Spleen (tissue), 11 donors: ENCODE data around the gene CDK2AP2. TPM values are rescaled to one million over a fixed set of nuclear protein-coding genes. Genes with fewer than 3 reads are reported as not detected.
A peak's percentile ranks its signal among the peaks of the same experiment; 100 is the strongest.

Source experiments
- DNase-seq: peaks from one replicate; pipeline ENCODE4 v3.0.0-alpha.2; 2020
- H3K27ac ChIP-seq, 8 donors: fragments of 200-600 bp; sonication (generic) in 7 of 8; 1 replicate in 4 of 8; 2 replicates in 4 of 8; pipeline versions ENCODE4 v1.5.0 to v1.8.0; 2016 to 2021; ENCODE audit warnings: inconsistent platforms in 4 of 8, mild to moderate bottlenecking in 4 of 8, moderate library complexity in 1 of 8
- H3K27me3 ChIP-seq, 7 donors: fragments of 200-600 bp; sonication (generic) in 6 of 7; replicated peaks in 1 of 7; 1 replicate in 4 of 7; 2 replicates in 3 of 7; pipeline versions ENCODE4 v1.5.0 to v1.8.0; 2016 to 2021; ENCODE audit warnings: inconsistent platforms in 3 of 7, mild to moderate bottlenecking in 1 of 7
- H3K36me3 ChIP-seq, 6 donors: fragments of 200-600 bp; sonication (generic) in 5 of 6; 1 replicate in 4 of 6; 2 replicates in 2 of 6; pipeline versions ENCODE4 v1.5.0 to v1.8.0; 2016 to 2021; ENCODE audit warnings: inconsistent platforms in 2 of 6
- H3K4me1 ChIP-seq, 6 donors: fragments of 200-600 bp; sonication (generic) in 5 of 6; 1 replicate in 3 of 6; 2 replicates in 3 of 6; pipeline versions ENCODE4 v1.5.0 to v1.8.0; 2016 to 2021; ENCODE audit warnings: inconsistent platforms in 3 of 6
- H3K4me3 ChIP-seq, 8 donors: fragments of 200-600 bp; sonication (generic) in 7 of 8; 1 replicate in 4 of 8; 2 replicates in 4 of 8; pipeline versions ENCODE4 v1.5.0 to v1.8.0; 2016 to 2021; ENCODE audit warnings: inconsistent platforms in 4 of 8, mild to moderate bottlenecking in 4 of 8, moderate library complexity in 2 of 8
- H3K9me3 ChIP-seq, 8 donors: fragments of 200-600 bp; sonication (generic) in 7 of 8; 1 replicate in 4 of 8; 2 replicates in 4 of 8; pipeline versions ENCODE4 v1.5.0 to v1.8.0; 2016 to 2021; ENCODE audit warnings: inconsistent platforms in 4 of 8
- CTCF ChIP-seq, 11 experiments: fragments of 200-600 bp in 7 of 11; fragments of 450-650 bp in 4 of 11; sonication (generic) in 4 of 11; IDR thresholded peaks in 8 of 11; conservative IDR thresholded peaks in 3 of 11; 1 replicate in 7 of 11; 2 replicates in 4 of 11; pipeline versions ENCODE4 v1.4.0 to v1.8.0; 2016 to 2021; ENCODE audit warnings: antibody characterized with exemption in 11 of 11, inconsistent platforms in 4 of 11, mild to moderate bottlenecking in 1 of 11
- POLR2A ChIP-seq, 3 donors: fragments of 450-650 bp; IDR thresholded peaks; one replicate each; pipeline ENCODE4 v1.5.1; 2017; ENCODE audit warnings: antibody characterized with exemption in 3 of 3, mild to moderate bottlenecking in 1 of 3
- POLR2AphosphoS5 ChIP-seq, 3 donors: sonication (generic); formaldehyde crosslinking; IDR thresholded peaks; one replicate each; pipeline ENCODE4 v1.5.1; 2017; ENCODE audit warnings: antibody characterized with exemption in 3 of 3
- WGBS, 5 donors: extraction: QIAGEN DNeasy Blood & Tissue Kit in 3 of 5; methylation state at CpG; one replicate each; pipeline versions ENCODE4 v1.1.5 to v1.1.7; 2013 to 2018; 5-methylcytosine and 5-hydroxymethylcytosine counted together
- intact Hi-C: fragments of 100-400 bp; cut with DNase I; formaldehyde crosslinking; loops from one replicate; pipeline ENCODE4 v1.15.0; 2023; ENCODE audit warnings: low total_unique reads
- polyA plus RNA-seq, 3 donors: library from polyadenylated mRNA; stranded (reverse); fragments of 200-250 nt; gene quantifications; one replicate each; pipeline ENCODE4 v1.2.1, GENCODE V29; 2013
- total RNA-seq, 7 donors: library from RNA; depleted of rRNA in 3 of 7; stranded (reverse); fragments of >200 nt in 3 of 7; fragmentation: NEBNext Ultra II Directional in 4 of 7; extraction: Animal tissue kit (Norgen Biotek cat#: 25700) in 4 of 7; gene quantifications; one replicate each; pipeline versions ENCODE4 v1.1.0 to v1.2.1, GENCODE V29; 2016 to 2021
- donor health status: healthy with polysubstance abuse.
- donor health status: DM: no; HTN: no; CAD: no; lungs with moderate emphysema.
- donor health status: DM: no; HTN: no; CAD: no.
- donor health status: Bipolar disorder and iron deficiency.
- donor health status: healthy.
- donor health status: DM: no; HTN: no; CAD: no.
- donor health status: DM: yes; HTN: yes; CAD: no.

The CDK2AP2 gene
- total and polyA plus RNA-seq, 10 donors: 32.9 to 57.1 (median 42.6) TPM

GRCh38 chr11:67469508-67469811 lies 38.5 kb downstream of the CDK2AP2 start:
- Histone ChIP-seq H3K4me1 (peaks cover 17 to 56% (median 49%) of the 10 kb centered on the region in 6 donors), H3K27me3 (no peaks in the 10 kb centered on the region), H3K9me3 (no peaks in the 10 kb centered on the region), H3K27ac (peak overlapping the region; percentile 71 to 98 (median 92)), H3K36me3 (peaks cover 0 to 11% (median 0%) of the 10 kb centered on the region in 6 donors), H3K4me3 (peak overlapping the region; percentile 94 to 99 (median 95))
- 16 to 24% (median 20%) methylated on average over 9 of the region's 9 CpGs for WGBS, 5 donors
- no peak for DNase-seq
- intact Hi-C loops: no loop called here
- TF ChIP-seq POLR2A (IDR thresholded peaks at IDR 0.05) (no peak), CTCF (IDR thresholded peaks at IDR 0.05 in 8 of 11, conservative IDR thresholded peaks at IDR 0.05 in 3 of 11) (peak in 2 of 11 experiments; percentile 4 to 29)

- H3K27me3 ChIP-seq: no peaks in the 10 kb centered on the region
- H3K9me3 ChIP-seq: no peaks in the 10 kb centered on the region
- 0 to 1% (median 0%) methylated on average over 26 to 76 of the region's 76 CpGs for WGBS, 5 donors
- peak within 1 kb of the TSS; percentile 94 to 99 (median 95) for H3K4me3 ChIP-seq
- TF ChIP-seq POLR2A (IDR thresholded peaks at IDR 0.05) (peak in 1 of 3 donors; percentile 54), CTCF (IDR thresholded peaks at IDR 0.05 in 8 of 11, conservative IDR thresholded peaks at IDR 0.05 in 3 of 11) (peak in 10 of 11 experiments; percentile 19 to 73 (median 64)), POLR2AphosphoS5 (IDR thresholded peaks at IDR 0.05) (peak; percentile 93 to 96 (median 96))
- peak within 1 kb of the TSS; percentile 71 to 98 (median 92) for H3K27ac ChIP-seq
- intact Hi-C loops: no loop called here
- peaks cover 22 to 62% (median 55%) of the 10 kb centered on the region in 6 donors for H3K4me1 ChIP-seq
- peaks cover 0 to 11% (median 0%) of the 10 kb centered on the region in 6 donors for H3K36me3 ChIP-seq
- DNase-seq: peak; percentile 99
Observed at GRCh38 chr11:67468759-67469507, 39.0 kb downstream of the CDK2AP2 start, which contains the start of gene TMEM134. TMEM134 (minus strand) TSS chr11:67469251; CDS start chr11:67469192, 59 bp downstream.

- no peak for DNase-seq
- WGBS, 5 donors: 3 to 8% (median 4%) methylated on average over 5 to 6 of the region's 6 CpGs
- Histone ChIP-seq H3K27me3 (no peaks in the 10 kb centered on the region), H3K27ac (peak overlapping the region; percentile 71 to 98 (median 92)), H3K4me3 (peak overlapping the region; percentile 94 to 99 (median 95)), H3K36me3 (peaks cover 0 to 11% (median 0%) of the 10 kb centered on the region in 6 donors), H3K4me1 (peaks cover 27 to 67% (median 59%) of the 10 kb centered on the region in 6 donors), H3K9me3 (no peaks in the 10 kb centered on the region)
- intact Hi-C loops: no loop called here
- TF ChIP-seq POLR2AphosphoS5 (IDR thresholded peaks at IDR 0.05): no peak
- TF ChIP-seq POLR2A (IDR thresholded peaks at IDR 0.05): no peak
- TF ChIP-seq CTCF (IDR thresholded peaks at IDR 0.05 in 8 of 11, conservative IDR thresholded peaks at IDR 0.05 in 3 of 11): no peak
Observed at GRCh38 chr11:67468456-67468758, 39.6 kb downstream of the CDK2AP2 start.

GRCh38 chr11:67468056-67468455 lies 39.9 kb downstream of the CDK2AP2 start:
- no peak for DNase-seq
- peak overlapping the region; percentile 71 to 98 (median 92) for H3K27ac ChIP-seq
- 45 to 67% (median 58%) methylated on average over 5 of the region's 5 CpGs for WGBS, 5 donors
- intact Hi-C loops: no loop called here
- H3K27me3 ChIP-seq: no peaks in the 10 kb centered on the region
- H3K4me3 ChIP-seq: peak overlapping the region; percentile 94 to 99 (median 95)
- H3K36me3 ChIP-seq: peaks cover 0 to 11% (median 0%) of the 10 kb centered on the region in 6 donors
- TF ChIP-seq CTCF (IDR thresholded peaks at IDR 0.05 in 8 of 11, conservative IDR thresholded peaks at IDR 0.05 in 3 of 11) (no peak), POLR2A (IDR thresholded peaks at IDR 0.05) (no peak), POLR2AphosphoS5 (IDR thresholded peaks at IDR 0.05) (no peak)
- H3K4me1 ChIP-seq: peaks cover 27 to 70% (median 62%) of the 10 kb centered on the region in 6 donors
- H3K9me3 ChIP-seq: no peaks in the 10 kb centered on the region
